CD4-positive, alpha-beta T cell treated with Interleukin-6 for 4 hours (primary cell): ENCODE results near the gene TPM4.

Source experiments
- DNase-seq: peaks from one replicate; pipeline ENCODE4 v3.0.0-alpha.2; 2020; ENCODE audit warnings: mixed read lengths

The TPM4 gene

GRCh38 chr19:16134510-16134909, 58.2 kb downstream of the TPM4 start:
- no peak for DNase-seq

- no peak for DNase-seq
These were observed 59.3 kb downstream of the TPM4 start for GRCh38 chr19:16135430-16136127.

- DNase-seq, result no peak
These were observed 60.1 kb downstream of the TPM4 start for GRCh38 chr19:16136185-16136999.

GRCh38 chr19:16139752-16140151, 63.5 kb downstream of the TPM4 start:
- DNase-seq, result no peak

- DNase-seq, result no peak
These were observed 64.7 kb downstream of the TPM4 start for GRCh38 chr19:16141043-16141442.

- no peak for DNase-seq
These were observed 65.8 kb downstream of the TPM4 start for GRCh38 chr19:16142032-16142580.

- DNase-seq, result peak; percentile 91
These were observed 67.3 kb downstream of the TPM4 start, which contains the start of gene HSH2D for GRCh38 chr19:16143399-16144215. TSS of gene HSH2D (plus strand) at chr19:16143685. CDS start at chr19:16148751, 5,066 bp downstream.

- DNase-seq, result no peak
These were observed 67.9 kb downstream of the TPM4 start for GRCh38 chr19:16144216-16144581.

- DNase-seq, result no peak
These were observed 69.8 kb downstream of the TPM4 start for GRCh38 chr19:16146112-16146511.

GRCh38 chr19:16148443-16149229, 72.3 kb downstream of the TPM4 start:
- no peak for DNase-seq
